Stimulated activated CD8-positive, alpha-beta memory T cell treated with anti-CD3 and anti-CD28 coated beads, Interleukin-7, amount 100 ng/mL, for 24 hours (primary cell): ENCODE data around the gene TMEM164.
"Not testable (repeated sequence)": the region's sequence is repeated elsewhere in the genome, so short reads cannot be mapped to it uniquely, and the experiment has no call there.

Source experiments
- DNase-seq: peaks from one replicate; pipeline ENCODE4 v3.0.0-alpha.2; 2020; ENCODE audit warnings: low read depth

TMEM164 gene

DNA sequence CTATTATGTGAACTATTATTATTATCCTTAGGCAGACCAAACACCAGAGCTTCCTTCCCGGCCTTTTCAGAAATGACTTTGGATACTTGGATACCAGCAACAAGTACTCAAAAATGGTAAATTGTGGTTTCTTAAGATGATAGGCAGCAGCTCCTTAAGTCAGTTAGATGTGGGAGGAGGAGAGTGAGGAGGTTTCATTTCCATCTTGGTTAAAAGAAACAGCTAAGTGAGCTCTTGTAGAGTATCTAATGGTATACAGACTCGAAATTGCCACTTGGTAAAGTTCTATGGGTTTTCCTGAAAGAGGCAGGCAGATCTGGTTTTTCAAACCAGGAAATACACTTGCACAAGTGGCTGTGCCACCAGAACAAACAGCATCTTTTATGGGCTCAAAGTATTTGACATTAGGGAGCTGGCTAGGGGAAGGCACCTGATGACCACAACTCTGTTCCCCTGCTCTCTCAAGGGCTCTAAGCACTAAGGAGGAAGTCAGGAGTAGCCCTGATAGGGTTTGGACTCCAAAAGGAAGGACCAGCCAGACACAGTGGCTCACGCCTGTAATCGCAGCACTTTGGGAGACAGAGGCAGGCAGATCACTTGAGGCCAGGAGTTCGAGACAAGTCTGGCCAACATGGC is 130.9 kb downstream of the TMEM164 start:
- DNase-seq: no peak

DNA sequence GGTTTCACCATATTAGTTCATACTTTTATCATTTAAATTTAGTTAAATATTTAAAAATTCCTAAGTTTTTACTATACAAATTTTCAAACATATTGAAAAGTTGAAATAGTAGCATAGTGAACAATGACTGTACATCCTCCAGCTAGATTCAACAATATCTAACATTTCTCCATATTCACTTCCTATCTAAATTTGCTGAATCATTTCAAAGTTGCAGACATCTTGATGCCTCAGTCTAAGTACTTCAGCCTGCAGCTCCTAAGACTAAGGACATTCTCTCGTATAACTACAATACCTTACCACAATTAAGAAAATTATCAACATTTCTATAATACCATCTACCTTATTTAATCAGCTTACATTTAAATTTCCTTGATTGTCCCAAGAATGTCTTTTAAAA is 132.7 kb downstream of the TMEM164 start:
- no peak for DNase-seq

DNA sequence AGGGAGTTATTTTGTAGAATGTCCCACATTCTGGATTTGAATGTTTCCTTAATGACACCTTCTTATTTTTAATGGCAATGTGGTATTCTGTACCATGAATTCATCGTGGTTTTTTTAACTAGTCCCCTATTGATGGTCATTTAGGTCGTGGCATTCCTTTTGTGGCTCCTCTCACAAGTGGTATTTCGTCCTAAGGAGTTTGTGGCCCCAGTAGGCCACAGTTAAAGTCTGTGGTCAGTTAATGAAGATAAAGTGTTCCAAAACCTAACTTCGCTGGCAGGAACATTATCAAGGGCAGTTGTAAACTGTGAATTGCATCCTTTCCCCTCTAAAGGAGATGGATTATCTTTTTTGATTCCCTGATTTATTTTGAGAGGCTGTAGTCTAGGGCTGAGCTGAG is 133.2 kb downstream of the TMEM164 start:
- DNase-seq: no peak

DNA sequence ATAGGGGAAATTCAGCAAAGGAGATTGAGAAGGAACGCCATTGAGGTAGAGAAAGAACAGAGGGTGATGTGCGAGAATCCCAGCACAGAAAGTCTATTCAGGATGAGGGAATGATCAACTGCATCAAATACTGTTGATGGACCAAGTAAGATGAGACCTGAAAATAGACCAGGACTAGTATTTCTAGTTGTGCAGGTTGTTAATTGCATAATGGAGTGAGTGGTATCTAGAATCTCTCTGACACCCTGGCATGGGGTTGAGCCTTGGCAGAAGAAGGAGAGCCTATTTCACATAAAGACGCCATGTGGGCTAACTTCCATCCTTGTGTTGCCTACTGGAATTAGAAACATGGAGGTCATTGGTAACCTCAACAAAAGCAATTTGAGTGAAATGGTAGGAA is 135.6 kb downstream of the TMEM164 start:
- no peak for DNase-seq

DNA sequence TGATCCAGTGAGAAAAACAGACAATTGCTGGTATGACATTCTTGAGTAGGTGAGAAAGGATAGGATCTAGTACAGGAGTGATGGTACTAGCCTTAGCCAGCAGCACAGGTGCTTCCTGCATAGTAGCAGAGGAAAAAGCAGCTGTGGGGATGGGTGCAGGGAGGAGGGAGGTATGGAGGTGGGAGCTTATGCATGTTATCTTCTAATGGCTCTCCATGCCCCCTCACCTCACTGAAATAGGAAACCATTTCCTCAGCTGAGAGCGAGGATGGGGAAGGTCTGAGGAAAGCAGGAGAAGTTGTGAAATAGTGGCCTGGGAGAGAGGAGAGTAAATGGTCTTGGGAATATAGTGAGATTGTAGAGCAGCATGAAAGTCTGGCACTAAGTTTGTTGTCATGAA is 136.3 kb downstream of the TMEM164 start:
- DNase-seq: no peak

DNA sequence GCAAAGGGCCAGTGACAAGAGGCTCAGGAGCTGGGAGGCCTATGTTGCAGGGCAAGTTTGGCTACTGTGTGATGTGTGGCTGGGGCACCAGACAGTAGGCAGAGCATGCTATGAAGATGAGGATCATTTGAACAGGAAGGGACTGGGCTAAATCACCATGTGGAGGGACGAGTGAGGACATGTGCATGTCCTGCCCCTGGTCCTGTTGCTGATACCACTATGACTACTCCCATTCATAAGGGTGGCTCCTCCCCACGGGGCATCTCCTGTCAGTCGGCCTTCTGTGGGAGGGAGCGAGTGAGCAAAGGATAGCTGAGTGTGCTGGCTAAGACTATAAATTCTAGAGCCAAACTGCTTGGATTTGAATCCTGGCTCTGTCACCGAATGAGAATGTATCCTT is 139.2 kb downstream of the TMEM164 start:
- DNase-seq: no peak

DNA sequence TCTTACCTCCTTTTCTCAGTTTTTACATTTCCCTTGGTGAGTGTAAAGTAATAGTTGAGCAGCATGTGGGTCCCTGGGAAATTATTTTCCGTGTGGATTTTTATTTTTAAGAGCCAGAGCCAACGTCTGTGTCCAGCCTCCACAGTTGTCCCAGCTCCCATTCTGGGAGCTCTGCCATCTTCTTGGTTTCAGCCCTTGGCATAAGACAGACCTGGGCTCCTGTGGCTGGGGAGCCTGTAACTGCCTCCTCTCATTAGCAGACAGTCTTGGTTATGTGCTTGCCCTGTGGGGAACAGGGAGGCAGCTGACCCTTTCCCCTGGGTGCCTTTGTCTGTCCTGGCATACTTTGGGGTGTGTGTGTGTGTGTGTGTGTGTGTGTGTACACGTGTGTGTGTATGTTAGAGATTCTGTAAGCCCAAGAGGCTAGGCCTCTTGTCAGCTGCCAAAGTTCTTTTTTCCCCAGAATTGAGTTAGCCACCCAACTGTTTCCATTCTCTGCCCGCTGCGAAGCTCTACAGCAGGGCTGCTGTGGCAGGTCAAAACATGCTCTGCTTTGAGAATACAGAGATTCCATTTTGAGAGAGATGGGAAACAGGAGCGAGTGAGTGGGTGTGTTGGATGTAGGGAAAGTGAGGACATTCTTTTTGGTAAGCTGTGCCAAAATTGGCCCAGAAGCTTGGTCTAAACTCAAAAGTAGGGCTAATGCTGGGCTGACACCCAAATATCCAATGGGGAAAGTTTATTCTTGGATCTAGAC is 140.7 kb downstream of the TMEM164 start:
- DNase-seq: no peak

DNA sequence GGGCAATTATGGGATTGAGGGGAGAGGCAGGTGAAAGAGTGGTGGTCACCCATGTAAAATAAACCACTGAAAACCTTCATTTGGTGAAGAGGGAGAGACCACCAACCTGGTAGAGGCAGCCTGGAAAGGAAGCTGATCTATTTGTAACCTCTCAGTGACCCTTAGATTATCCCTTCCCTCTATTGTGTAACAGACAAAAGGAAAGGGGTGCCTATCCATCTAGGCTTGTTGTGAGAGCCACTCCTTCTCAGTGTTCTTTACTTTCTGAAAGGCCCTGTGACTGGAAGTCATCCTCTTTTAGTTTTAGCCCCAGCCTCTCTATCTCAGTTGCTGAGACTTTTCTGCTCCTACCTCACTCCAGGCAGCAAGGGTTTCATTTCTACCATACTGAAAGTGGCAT is 142.4 kb downstream of the TMEM164 start:
- DNase-seq: no peak

DNA sequence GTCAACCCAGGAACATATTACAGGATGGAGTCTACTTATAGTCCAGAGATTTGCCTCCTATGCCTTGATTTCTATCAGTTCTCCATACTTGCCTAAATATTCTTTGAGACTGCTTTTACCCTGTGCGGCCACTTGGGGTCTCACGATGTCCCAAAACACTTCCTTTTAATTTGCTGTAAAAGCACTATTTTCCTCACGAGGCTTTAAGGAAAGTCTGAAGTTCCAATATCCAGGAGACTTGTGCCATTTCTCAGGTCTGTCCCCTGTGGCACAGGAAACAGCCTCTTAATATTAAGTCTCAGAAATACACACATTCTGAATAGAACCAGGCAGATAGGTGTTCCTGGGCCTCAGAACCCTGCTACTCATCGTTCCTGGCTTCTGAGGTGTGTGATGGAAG is 142.9 kb downstream of the TMEM164 start:
- DNase-seq: no peak

DNA sequence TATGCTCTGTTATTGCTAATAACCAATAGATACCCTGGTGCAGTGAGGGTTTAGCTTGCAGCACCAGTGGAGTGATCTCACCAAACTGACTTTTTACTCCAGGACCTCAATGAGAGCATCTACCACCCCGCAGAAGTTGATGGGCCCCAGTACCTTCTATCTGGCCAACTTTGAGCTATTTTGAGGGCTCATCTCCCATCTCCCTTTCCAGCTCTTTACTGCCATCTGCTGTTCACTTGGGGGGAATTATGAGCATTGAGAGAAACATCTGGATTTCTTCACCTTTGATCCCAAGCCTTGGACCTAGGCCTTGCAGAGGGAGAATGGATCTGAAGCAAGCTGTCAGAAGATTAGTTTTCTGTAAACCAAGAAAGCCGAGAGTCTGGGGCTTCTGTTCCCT is 143.6 kb downstream of the TMEM164 start:
- DNase-seq: no peak

DNA sequence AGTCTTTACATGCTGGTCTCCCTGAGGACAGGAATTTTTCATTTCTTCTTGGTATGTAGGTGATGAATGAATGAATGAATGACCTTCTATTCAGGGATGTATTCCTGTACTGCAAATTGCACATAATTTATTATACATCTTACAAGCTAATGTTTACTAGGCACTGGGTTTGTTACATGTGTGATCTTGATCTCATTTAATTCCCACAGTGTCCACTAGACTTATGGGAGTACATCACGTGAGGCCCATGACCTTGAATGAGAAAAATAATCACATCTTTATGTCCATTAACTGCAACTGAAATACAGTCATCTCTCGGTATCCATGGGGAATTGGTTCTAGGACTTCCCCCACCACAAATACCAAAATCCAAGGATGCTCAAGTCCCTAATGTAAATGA is 150.3 kb downstream of the TMEM164 start:
- DNase-seq: no peak

DNA sequence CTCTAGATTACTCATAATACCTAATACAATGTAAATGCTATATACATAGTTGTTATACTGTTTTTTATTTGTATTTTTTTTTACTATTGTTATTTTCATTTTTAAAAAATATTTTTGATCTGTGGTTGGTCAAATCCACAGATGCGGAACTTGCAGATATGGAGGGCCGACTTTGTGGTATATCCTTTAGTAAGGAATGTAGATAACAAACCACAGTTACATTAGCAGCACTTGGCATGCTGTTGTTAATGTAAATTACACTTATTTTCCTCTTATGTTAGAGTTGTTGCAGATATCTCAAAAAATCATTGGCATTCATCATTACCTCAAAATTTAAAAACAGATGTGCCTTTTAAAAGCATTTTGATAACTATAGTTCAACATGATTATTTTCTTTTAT is 151.0 kb downstream of the TMEM164 start:
- no peak for DNase-seq

DNA sequence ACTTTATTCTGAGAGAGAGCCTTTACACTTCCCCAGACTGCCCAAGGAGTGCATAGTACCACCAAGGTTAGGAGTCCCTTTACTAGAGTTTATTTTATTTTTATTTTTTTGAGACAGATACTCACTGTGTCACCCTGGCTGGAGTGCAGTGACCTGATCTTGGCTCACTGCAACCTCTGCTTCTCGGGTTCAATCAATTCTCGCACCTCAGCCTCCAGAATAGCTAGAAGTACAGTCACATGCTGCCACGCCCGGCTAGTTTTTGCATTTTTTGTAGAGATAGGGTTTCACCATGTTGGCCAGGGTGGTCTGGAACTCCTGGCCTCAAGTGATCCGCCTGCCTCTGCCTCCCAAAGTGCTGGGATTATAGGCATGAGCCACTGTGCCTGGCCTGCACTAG is 151.4 kb downstream of the TMEM164 start:
- DNase-seq: not testable (repeated sequence)

DNA sequence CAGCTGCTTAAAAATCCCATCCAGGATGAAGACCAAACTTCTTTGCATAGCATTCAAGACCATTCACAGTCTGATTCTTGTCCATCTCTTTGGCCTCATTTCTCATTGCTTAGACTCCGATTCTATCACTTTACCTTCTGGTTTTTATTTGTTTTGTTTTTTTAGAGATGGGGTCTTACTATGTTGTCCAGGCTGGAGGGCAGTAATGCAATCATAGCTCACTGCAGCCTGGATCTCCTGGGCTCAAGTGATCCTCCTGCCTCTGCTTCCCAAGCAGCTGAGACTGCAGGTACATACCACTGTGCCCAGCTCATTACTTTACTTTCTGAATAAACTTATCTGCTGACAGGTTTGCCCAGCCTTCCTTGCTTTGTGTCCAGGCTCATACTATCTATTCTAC is 152.8 kb downstream of the TMEM164 start:
- DNase-seq: no peak

DNA sequence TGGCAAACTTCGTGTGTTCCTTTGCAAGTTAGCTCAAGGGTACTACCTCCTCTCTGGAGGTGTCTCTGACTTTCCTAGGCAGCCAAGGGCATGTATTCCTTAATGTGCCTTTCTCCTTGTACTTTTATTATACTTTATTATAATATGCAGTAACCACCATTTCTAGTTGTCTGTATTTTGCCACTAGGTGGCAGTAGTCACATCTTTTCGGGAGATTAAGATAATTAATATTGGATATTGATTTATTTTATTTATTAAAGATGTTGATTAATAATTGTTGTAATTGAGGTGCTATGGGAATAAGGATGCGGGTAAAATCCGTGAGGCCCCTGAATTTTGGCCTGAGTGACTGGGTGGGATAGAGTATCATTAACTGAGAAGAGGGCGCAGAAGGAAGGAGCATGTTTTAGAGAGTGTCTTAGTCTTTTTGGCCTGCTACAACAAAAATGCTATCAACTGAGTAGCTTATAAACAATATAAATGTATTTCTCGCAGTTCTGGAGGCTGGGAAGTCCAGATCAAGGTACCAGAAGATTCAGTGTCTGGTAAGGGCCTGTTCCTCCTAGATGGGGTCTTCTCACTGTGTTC is 153.3 kb downstream of the TMEM164 start:
- no peak for DNase-seq

DNA sequence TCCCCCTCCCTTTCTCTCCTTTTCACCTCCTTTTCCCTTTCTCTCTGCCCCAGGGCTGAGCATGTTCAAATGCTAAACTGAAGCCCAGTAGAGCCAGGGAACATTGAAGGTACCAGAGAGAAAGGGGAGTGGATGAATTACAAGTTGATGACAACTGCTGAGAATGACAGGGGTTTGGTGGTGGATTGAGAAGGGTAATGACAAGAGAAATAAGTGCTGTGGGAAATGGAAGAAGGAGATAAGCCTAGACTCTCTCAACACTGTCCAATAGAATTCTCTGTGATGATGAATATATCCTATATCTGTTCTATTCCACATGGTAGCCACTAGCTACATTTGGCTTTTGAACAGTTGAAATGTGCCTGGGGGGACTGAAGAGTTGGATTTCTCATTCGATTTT is 154.5 kb downstream of the TMEM164 start:
- no peak for DNase-seq

DNA sequence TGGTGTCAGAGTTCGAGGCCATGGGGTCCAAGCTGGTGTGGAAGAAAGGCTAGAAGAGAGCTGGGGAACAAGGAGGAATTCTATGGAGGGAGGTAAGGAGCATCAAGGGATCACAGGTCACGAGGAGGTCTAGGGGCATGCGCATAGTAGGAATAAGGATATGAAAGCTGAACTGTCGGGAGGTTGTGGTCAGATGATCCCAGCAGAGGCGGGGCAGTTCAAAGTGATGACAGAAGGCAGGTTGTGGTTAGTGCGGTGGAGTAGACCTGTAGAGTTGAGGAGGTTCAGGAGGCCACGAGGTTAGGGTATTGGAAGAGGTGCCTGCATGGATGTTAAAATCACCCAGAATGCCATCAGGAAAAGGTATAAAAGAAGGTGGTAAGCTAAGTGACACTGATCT is 156.3 kb downstream of the TMEM164 start:
- DNase-seq: no peak

DNA sequence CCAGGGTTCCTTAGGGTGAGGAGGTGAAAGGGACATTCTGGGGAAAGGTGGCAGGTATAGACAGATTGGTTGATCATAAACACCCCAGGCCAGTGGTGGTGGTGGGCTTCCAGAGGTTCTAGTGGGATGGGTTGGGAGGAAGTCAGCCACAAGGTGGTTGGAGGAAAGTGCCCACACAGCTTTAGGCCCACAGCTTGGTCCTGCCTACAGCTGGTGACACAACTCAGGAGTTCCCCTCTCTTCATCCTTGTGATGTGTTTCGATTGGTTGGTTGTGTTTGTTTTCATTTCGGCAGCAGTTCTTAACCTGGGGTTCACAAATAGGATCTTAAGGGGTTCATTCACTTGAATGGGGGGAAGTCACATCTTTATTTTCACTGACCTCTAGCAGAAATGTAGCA is 157.0 kb downstream of the TMEM164 start:
- DNase-seq: no peak

DNA sequence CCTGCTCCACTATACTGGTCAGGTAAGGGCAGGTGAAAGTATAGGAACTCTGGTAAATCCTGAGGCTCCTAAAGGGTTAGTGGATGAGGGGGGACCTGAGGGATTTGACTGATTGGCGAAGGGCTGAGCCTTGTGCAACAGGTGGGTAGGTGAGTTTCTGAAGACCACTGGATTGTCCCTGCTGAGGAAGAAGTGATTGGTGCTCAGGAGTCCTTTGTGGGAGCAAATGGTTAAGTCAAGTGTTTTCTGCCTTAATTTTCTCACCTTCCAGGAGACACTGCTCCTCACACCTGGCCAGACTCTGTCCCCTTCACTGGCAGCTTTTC is 158.4 kb downstream of the TMEM164 start:
- no peak for DNase-seq

DNA sequence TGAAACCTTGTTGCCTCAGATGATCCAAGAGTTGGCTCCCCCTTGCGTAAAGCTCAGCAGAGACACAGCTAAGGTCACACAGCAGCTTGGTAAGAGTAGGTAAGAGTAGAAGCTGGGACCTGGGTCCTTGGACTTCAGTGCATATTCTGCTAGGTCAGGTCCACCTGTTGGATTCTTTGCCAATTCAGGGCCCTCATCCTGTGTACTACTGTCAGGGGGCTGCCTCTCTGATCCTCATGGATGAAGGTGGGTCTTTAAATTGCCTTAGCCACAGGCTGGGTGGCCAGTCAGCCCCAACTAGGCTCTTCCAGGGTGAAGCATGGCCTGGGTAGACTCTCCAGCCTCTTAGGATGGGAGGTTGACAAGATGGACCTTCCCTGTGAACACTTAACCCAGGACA is 159.2 kb downstream of the TMEM164 start:
- no peak for DNase-seq

DNA sequence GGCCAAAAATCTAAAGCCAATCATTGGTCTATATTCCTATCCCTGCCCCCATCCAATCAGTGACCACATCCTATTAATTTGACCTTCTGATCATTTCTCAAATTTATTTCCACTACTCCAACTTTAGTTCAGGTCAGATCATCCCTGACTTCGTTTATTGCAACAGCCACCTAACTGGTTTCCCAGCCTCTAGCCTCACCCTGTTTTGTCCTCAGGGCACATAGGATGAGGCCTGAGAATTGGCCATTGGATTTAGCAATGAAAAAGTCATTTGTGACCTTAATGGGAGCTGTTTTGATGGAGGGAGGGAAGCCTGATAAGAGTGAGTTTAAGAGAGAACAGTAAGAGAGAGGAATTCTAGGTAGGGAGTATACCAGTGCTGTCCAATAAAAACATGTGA is 160.0 kb downstream of the TMEM164 start:
- no peak for DNase-seq

DNA sequence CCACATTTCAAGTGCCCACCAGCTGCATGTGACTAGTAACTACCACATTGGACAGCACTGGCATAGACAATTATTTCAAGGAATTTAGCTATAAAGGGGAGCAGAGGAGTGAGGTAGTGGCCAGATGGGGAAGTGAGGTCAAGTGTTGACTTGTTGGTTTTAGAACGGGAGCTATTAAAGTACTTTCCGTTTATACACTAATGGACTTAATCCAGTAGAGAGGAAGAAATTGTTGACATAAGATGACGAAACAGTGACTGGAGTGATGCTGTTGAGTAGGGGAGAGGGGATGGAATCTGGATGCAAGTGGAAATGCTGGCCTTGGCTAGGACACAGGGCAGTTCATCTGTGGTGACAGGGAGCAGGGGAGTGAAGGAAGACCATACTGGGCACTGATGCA is 160.6 kb downstream of the TMEM164 start:
- DNase-seq: no peak

DNA sequence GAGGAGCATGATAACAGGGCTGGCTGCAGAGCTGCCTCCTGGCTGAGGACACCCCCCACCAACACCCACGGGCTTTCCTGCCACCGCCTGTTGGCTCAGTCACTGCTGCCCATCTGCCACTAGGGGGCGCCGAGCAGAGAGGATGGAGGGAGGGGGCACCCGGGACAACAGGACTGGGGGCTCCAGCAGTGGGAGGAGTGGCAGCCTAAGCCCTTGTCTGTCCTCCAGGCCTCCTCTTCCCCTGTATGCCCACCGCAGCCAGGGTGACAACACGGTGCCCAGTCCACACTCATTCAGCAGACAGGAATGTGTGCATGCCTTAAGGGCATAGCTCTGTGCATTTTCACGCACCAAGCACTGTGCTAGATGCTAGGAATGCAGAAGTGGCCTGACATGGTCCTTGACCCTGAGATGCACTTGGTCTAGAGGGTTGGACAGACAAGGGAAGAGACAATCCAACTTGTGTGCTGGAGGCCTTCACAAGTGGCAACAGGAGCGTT is 165.1 kb downstream of the TMEM164 start:
- no peak for DNase-seq

DNA sequence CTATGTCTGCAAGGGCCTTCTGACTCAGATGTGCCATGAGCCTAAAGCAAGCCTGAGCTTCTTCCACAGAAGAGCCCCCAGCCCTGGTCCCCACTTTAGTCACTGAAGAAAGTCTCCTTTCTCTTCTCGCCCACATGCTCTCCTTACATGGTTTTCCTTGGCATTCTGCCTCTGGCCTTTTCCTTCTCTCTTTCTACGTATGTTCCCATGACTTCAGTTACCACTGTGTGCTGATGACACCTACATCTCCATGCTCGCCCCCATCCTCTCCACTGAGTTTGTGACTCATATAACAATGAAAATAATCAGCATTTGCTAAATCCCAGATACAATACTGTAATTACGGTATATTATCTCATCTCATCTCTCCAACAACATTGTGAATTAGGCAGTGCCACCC is 165.7 kb downstream of the TMEM164 start:
- DNase-seq: no peak
